Measurements from ENCODE around the gene FBRSL1. TPM values are rescaled to one million over a fixed set of nuclear protein-coding genes. Genes with fewer than 3 reads are reported as not detected.
A peak's percentile ranks its signal among the peaks of the same experiment; 100 is the strongest.

The FBRSL1 gene
- polyA plus RNA-seq, 3 donors: 0.39 to 28.7 (median 0.74) TPM

- Histone ChIP-seq H3K4me2 (replicated peaks; ENCODE audit: extremely low read depth, low read length, poor library complexity, severe bottlenecking) (peak overlapping the region; percentile 69), H4K20me1 (ENCODE audit: insufficient read depth, low read length) (peaks cover 100% of the 10 kb centered on the region), H3K4me3 (replicated peaks in 1 of 3; ENCODE audit: low read depth in 2 of 3, low read length in 3 of 3) (peak overlapping the region in 1 of 3 experiments; percentile 61), H3K4me1 (ENCODE audit: control insufficient read depth in 1 of 2, insufficient read depth in 2 of 2, low read length in 2 of 2) (peaks cover 47 to 52% of the 10 kb centered on the region in 2 donors), H3K36me3 (replicated peaks in 1 of 2; ENCODE audit: control insufficient read depth in 1 of 2, insufficient read depth in 2 of 2, low read length in 2 of 2) (peaks cover 20 to 34% of the 10 kb centered on the region in 2 donors), H2AFZ (ENCODE audit: insufficient read depth, low read depth, low read length, poor library complexity, severe bottlenecking) (no peak overlapping the region), H3K27ac (ENCODE audit: low read depth in 1 of 2, low read length in 2 of 2) (peak overlapping the region in 1 of 2 donors; percentile 70), H3K79me2 (ENCODE audit: insufficient read depth, low read length) (peaks cover 78% of the 10 kb centered on the region), H3K9ac (ENCODE audit: insufficient read depth, low read length, poor library complexity, severe bottlenecking) (peak overlapping the region; percentile 27), H3K9me3 (replicated peaks in 1 of 2; ENCODE audit: control insufficient read depth in 1 of 2, insufficient read depth in 1 of 2, low read length in 2 of 2) (no peaks in the 10 kb centered on the region), H3K27me3 (ENCODE audit: control insufficient read depth in 2 of 2, insufficient read depth in 2 of 2, low read length in 2 of 2) (no peaks in the 10 kb centered on the region)
- Mint-ChIP-seq H3K36me3 (peaks cover 7 to 23% of the 10 kb centered on the region in 2 donors), H3K4me1 (peaks cover 48% of the 10 kb centered on the region), H3K4me3 (peak overlapping the region in 1 of 2 donors; percentile 83), H3K27me3 (ENCODE audit: low read depth in 3 of 3) (peaks cover 0 to 28% (median 0%) of the 10 kb centered on the region in 3 donors), H3K27ac (peak overlapping the region in 4 of 7 donors; percentile 59 to 79 (median 70)), H3K9me3 (peaks cover 0 to 2% (median 0%) of the 10 kb centered on the region in 7 donors)
- TF ChIP-seq CTCF (IDR thresholded peaks at IDR 0.05): no peak
- intact Hi-C loops (cut with micrococcal nuclease): loop anchor here (10.0 kb wide), 2 partner anchors 318 to 422 kb away; partner anchors contain the start of gene GOLGA3 (in 1 of the 2)
- 49% methylated on average over 15 of the region's 15 CpGs for WGBS (ENCODE audit: insufficient coverage)
- no peak for DNase-seq
Observed at GRCh38 chr12:132507161-132507538, 17.2 kb downstream of the FBRSL1 start.

DNA sequence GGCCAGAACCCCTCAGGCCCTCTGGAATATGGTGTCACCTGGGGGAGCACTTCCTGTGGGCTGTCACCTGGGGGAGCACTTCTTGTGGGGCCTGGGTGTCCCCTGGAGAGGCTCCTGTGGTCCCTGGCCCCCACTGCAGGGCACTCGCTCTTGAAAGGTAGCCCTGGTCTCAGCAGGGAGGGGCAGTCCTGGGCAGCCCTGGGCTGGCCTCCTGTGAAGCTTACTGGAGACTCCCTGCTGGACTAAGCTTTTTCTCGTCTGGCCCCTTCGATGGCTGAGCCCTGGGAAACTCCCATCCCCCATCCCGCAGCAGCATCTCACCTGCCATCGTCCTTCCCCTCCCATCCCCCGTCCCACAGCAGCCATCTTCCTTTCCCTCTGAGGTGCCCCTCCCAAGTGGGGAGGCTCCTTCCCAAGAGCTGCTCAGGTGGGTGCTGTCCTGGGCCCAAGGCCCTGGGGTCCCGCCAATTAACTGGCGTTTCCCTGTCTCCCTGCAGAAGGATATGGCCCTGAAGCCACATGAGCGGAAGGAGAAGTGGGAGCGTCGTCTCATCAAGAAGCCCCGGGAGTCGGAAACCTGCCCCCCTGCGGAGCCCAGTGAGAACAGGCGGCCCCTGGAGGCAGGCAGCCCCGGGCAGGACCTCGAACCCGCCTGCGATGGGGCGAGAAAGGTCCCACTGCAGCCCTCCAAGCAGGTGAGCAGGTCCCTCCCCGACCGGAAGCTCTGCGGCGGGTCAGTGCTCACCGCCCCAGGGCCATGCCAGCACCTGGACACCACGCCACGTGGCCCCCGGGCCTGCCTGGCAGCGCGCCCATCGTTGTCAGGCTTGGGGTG is 17.9 kb downstream of the FBRSL1 start:
- H3K4me1 Mint-ChIP-seq: peaks cover 43% of the 10 kb centered on the region
- DNase-seq: no peak
- Histone ChIP-seq H3K4me2 (replicated peaks; ENCODE audit: extremely low read depth, low read length, poor library complexity, severe bottlenecking) (no peak overlapping the region), H3K79me2 (ENCODE audit: insufficient read depth, low read length) (peaks cover 76% of the 10 kb centered on the region), H3K4me1 (ENCODE audit: control insufficient read depth in 1 of 2, insufficient read depth in 2 of 2, low read length in 2 of 2) (peaks cover 45 to 46% of the 10 kb centered on the region in 2 donors), H3K36me3 (replicated peaks in 1 of 2; ENCODE audit: control insufficient read depth in 1 of 2, insufficient read depth in 2 of 2, low read length in 2 of 2) (peaks cover 27 to 41% of the 10 kb centered on the region in 2 donors), H3K27me3 (ENCODE audit: control insufficient read depth in 2 of 2, insufficient read depth in 2 of 2, low read length in 2 of 2) (no peaks in the 10 kb centered on the region), H2AFZ (ENCODE audit: insufficient read depth, low read depth, low read length, poor library complexity, severe bottlenecking) (no peak overlapping the region), H3K9me3 (replicated peaks in 1 of 2; ENCODE audit: control insufficient read depth in 1 of 2, insufficient read depth in 1 of 2, low read length in 2 of 2) (no peaks in the 10 kb centered on the region), H3K4me3 (replicated peaks in 1 of 3; ENCODE audit: low read depth in 2 of 3, low read length in 3 of 3) (no peak overlapping the region), H3K9ac (ENCODE audit: insufficient read depth, low read length, poor library complexity, severe bottlenecking) (no peak overlapping the region), H3K27ac (ENCODE audit: low read depth in 1 of 2, low read length in 2 of 2) (no peak overlapping the region), H4K20me1 (ENCODE audit: insufficient read depth, low read length) (peaks cover 100% of the 10 kb centered on the region)
- WGBS (ENCODE audit: insufficient coverage): 87% methylated on average over 28 of the region's 31 CpGs
- H3K27ac Mint-ChIP-seq: peak overlapping the region in 1 of 7 donors; percentile 52
- peaks cover 0 to 2% (median 0%) of the 10 kb centered on the region in 7 donors for H3K9me3 Mint-ChIP-seq
- intact Hi-C loops (cut with micrococcal nuclease): loop anchor here (2.0 to 10.0 kb wide), 3 partner anchors 17 to 423 kb away; partner anchors contain the start of genes FBRSL1 (in 1 of the 2) and GOLGA3 (in 1 of the 2)
- H3K27me3 Mint-ChIP-seq (ENCODE audit: low read depth in 3 of 3): peaks cover 0 to 28% (median 0%) of the 10 kb centered on the region in 3 donors
- peaks cover 7 to 29% of the 10 kb centered on the region in 2 donors for H3K36me3 Mint-ChIP-seq
- TF ChIP-seq CTCF (IDR thresholded peaks at IDR 0.05): no peak
- no peak overlapping the region for H3K4me3 Mint-ChIP-seq
